ENCODE results near the gene WSCD2. TPM values are rescaled to one million over a fixed set of nuclear protein-coding genes. Genes with fewer than 3 reads are reported as not detected.

WSCD2 gene
- total and polyA plus RNA-seq, 9 donors = 0.57 to 3.7 (median 1.9) TPM

DNA sequence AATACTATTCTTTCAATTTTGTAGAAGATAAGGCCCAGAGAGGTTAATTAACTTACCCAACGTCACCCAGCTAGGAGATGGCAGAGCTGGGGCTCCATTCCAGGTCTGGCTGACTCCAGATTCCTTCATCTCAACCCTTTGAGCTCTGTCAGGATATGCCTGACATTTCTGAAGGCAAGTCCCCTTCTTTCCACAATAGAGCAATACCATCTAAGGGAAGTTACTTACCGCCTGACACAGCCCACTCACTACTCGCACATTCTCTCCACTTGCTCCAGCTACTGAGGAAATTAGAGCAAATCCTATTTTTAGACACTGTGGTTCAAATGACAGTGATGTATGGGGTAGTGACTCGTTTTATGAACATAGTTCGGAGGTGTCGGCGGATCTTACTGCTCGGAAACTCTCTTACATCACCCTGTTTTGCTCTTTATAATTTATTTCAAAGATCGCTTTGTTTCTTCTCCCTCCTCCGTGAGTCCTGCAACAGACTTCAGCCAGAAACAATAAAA is 2.0 kb upstream of the WSCD2 start:
- no peak for DNase-seq
- Histone ChIP-seq H3K27me3 (ENCODE audit: control insufficient read depth, insufficient read depth, low read length) (peaks cover 47% of the 10 kb centered on the region), H3K36me3 (ENCODE audit: control insufficient read depth, insufficient read depth, low read length) (no peaks in the 10 kb centered on the region), H3K9me3 (replicated peaks; ENCODE audit: control insufficient read depth, low read depth, low read length) (no peaks in the 10 kb centered on the region), H3K27ac (ENCODE audit: low read length) (no peak overlapping the region), H3K4me1 (ENCODE audit: control insufficient read depth, insufficient read depth, low read length) (peaks cover 10% of the 10 kb centered on the region), H3K4me3 (ENCODE audit: low read length) (no peak overlapping the region)
- no CpG with 5 or more reads among the region's 10 CpGs for WGBS (ENCODE audit: insufficient coverage)

DNA sequence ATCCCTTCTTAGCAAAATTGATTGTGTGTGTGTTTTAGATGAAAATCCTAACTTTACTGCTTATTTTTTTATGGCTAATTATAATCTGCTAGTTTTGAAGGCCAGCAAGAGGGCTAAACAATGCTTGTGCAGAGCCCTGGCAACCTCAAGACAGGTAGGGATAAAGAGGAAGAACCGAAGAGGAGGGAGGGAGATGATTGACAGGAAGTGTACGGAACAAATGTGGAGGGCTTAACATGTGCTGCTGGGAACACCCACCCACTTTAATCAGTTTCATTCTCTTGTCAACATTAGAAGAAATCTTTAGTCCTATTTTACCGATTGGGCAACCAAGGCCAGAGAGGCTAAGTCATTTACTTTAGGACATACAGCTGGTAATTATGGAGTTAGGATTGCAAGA is 1.4 kb upstream of the WSCD2 start:
- no peaks in the 10 kb centered on the region for H3K36me3 ChIP-seq (ENCODE audit: control insufficient read depth, insufficient read depth, low read length)
- H3K9me3 ChIP-seq (replicated peaks; ENCODE audit: control insufficient read depth, low read depth, low read length) = no peaks in the 10 kb centered on the region
- H3K4me1 ChIP-seq (ENCODE audit: control insufficient read depth, insufficient read depth, low read length) = peaks cover 10% of the 10 kb centered on the region
- no peak overlapping the region for H3K4me3 ChIP-seq (ENCODE audit: low read length)
- H3K27me3 ChIP-seq (ENCODE audit: control insufficient read depth, insufficient read depth, low read length) = peaks cover 50% of the 10 kb centered on the region
- H3K27ac ChIP-seq (ENCODE audit: low read length) = no peak overlapping the region
- WGBS (ENCODE audit: insufficient coverage) = no CpG with 5 or more reads among the region's 3 CpGs
- DNase-seq = no peak

DNA sequence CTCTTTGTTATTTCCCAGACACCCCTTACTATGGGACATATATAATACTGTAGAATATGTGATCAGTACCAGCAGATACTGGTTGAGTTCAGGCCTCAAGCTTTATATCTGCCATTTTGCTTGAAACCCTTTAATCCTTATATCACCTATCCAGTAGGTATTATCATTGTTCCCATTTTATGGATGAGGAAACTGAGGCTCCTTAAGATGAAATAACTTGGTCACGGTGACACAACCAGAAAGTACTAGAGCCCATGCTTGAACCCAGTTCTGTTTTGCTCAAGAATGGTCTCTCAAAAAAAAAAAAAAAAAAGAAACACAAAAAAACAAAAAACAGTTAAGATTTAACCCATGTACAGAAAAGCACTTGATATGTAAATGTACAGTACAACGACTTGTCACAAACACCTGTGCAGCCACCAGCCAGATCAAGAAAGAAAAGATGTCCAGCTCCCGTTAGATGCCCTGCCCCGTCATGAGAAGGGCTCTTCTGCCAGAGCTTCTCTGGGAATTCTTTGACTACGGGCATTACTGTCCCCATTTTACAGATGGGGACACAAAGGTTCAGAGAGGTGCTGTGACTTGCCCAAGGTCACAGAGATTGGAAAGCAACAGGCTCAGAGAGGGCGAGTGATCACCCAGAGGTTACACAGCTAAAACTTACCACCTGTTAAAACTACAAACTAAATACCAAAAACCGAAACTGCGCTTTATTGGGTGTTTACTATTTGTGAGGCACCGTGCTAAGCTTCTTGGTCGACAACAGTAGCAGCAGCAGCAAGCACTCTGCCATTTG is 669 bp upstream of the WSCD2 start:
- H3K4me1 ChIP-seq (ENCODE audit: control insufficient read depth, insufficient read depth, low read length) = peaks cover 10% of the 10 kb centered on the region
- no peak overlapping the region for H3K27ac ChIP-seq (ENCODE audit: low read length)
- DNase-seq = no peak
- no peaks in the 10 kb centered on the region for H3K9me3 ChIP-seq (replicated peaks; ENCODE audit: control insufficient read depth, low read depth, low read length)
- no peaks in the 10 kb centered on the region for H3K36me3 ChIP-seq (ENCODE audit: control insufficient read depth, insufficient read depth, low read length)
- WGBS (ENCODE audit: insufficient coverage) = 60% methylated on average over 3 of the region's 10 CpGs
- no peak overlapping the region for H3K4me3 ChIP-seq (ENCODE audit: low read length)
- peaks cover 51% of the 10 kb centered on the region for H3K27me3 ChIP-seq (ENCODE audit: control insufficient read depth, insufficient read depth, low read length)

DNA sequence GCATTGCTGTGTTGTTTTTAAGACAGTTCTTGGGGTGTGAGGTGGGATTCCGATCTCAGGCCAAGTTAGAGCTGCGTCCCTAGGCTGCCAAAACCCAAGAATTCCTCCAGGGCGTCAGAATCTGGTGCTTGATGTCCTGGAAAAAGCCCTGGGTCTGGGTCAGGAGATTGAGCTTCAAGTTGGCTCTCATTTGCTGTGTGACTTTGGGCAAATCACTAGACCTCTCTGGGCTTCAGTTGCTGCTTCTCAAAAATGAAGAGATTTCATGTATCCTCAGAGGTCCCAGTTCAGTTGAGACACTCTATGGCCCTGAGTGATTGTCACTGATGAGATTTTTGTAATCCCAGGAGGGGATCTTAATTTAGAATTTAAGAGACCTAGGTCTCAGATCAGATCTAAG is 1.9 kb downstream of the WSCD2 start:
- H3K4me1 ChIP-seq (ENCODE audit: control insufficient read depth, insufficient read depth, low read length) = peaks cover 10% of the 10 kb centered on the region
- H3K27me3 ChIP-seq (ENCODE audit: control insufficient read depth, insufficient read depth, low read length) = peaks cover 54% of the 10 kb centered on the region
- no peaks in the 10 kb centered on the region for H3K9me3 ChIP-seq (replicated peaks; ENCODE audit: control insufficient read depth, low read depth, low read length)
- WGBS (ENCODE audit: insufficient coverage) = 85% methylated on average over 3 of the region's 3 CpGs
- H3K4me3 ChIP-seq (ENCODE audit: low read length) = no peak overlapping the region
- no peaks in the 10 kb centered on the region for H3K36me3 ChIP-seq (ENCODE audit: control insufficient read depth, insufficient read depth, low read length)
- H3K27ac ChIP-seq (ENCODE audit: low read length) = no peak overlapping the region
- no peak for DNase-seq

DNA sequence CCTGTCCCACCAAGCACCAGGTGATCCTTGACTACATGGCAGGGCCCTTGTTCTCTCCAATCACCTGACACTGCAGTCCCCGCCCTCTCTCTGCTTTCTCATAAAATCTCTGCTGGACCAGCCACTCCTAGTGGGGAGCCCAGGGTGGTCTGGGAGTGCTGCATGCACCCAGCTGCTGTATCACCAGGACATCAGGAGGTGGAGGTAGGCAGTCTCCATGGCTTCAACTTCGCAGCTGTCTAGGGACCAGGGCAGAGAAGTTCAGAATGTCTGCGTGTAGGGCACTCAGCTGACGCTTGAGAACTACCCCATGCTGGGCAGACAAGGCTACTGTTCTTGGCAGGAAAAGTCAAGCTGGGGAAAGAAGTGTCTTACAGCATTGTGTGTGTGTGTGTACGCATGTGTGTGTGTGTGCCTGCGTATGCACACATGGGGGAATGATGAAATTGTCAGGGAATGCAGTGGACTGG is 2.6 kb downstream of the WSCD2 start:
- H3K9me3 ChIP-seq (replicated peaks; ENCODE audit: control insufficient read depth, low read depth, low read length) = no peaks in the 10 kb centered on the region
- H3K36me3 ChIP-seq (ENCODE audit: control insufficient read depth, insufficient read depth, low read length) = no peaks in the 10 kb centered on the region
- no peak for DNase-seq
- H3K27me3 ChIP-seq (ENCODE audit: control insufficient read depth, insufficient read depth, low read length) = peaks cover 49% of the 10 kb centered on the region
- no peak overlapping the region for H3K27ac ChIP-seq (ENCODE audit: low read length)
- 55% methylated on average over 5 of the region's 6 CpGs for WGBS (ENCODE audit: insufficient coverage)
- peaks cover 10% of the 10 kb centered on the region for H3K4me1 ChIP-seq (ENCODE audit: control insufficient read depth, insufficient read depth, low read length)
- no peak overlapping the region for H3K4me3 ChIP-seq (ENCODE audit: low read length)

DNA sequence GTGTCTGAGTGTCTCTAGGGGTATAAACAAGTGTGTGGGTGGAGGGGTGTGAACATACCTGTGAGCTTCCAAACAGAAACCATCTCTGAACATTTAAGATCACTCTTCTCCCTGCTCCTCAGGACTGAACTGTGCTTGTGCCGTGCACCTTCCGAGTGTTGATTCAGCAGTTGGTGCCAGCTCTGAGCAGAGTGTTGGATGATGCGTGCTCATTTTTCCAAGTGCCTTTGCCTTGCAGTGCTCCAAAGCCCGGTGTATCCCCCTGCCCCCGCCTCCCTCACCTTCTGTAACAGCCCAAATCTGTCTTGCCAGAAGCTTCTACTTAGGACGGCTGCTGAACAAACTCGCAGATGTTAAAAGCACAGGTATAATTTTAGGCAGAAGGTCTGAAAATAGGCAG is 4.4 kb downstream of the WSCD2 start:
- no peak for DNase-seq
- Histone ChIP-seq H3K36me3 (ENCODE audit: control insufficient read depth, insufficient read depth, low read length) (no peaks in the 10 kb centered on the region), H3K4me3 (ENCODE audit: low read length) (no peak overlapping the region), H3K9me3 (replicated peaks; ENCODE audit: control insufficient read depth, low read depth, low read length) (no peaks in the 10 kb centered on the region), H3K27ac (ENCODE audit: low read length) (no peak overlapping the region), H3K4me1 (ENCODE audit: control insufficient read depth, insufficient read depth, low read length) (peaks cover 10% of the 10 kb centered on the region), H3K27me3 (ENCODE audit: control insufficient read depth, insufficient read depth, low read length) (peaks cover 39% of the 10 kb centered on the region)
- WGBS (ENCODE audit: insufficient coverage) = 30% methylated on average over 4 of the region's 7 CpGs

DNA sequence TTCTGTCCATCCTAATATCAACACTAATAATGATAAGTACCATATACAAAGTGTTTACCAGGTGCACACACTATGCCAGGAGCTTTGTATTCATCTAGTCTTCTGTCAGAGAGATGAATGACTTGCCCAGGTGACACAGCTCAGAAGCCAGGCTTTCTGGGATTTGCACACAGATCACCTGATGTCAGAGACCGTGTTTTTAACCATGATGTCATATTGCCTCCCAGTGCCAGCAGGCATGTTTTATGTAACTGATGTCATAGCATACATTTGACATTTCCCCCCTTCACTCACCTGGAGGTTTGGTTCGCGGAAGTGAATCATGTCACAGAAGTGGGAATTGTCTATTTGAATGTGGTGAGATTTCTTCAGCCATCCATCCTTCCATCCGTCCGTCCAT is 5.7 kb downstream of the WSCD2 start:
- Histone ChIP-seq H3K4me3 (ENCODE audit: low read length) (no peak overlapping the region), H3K36me3 (ENCODE audit: control insufficient read depth, insufficient read depth, low read length) (no peaks in the 10 kb centered on the region), H3K27me3 (ENCODE audit: control insufficient read depth, insufficient read depth, low read length) (peaks cover 30% of the 10 kb centered on the region), H3K4me1 (ENCODE audit: control insufficient read depth, insufficient read depth, low read length) (peaks cover 4% of the 10 kb centered on the region), H3K27ac (ENCODE audit: low read length) (no peak overlapping the region), H3K9me3 (replicated peaks; ENCODE audit: control insufficient read depth, low read depth, low read length) (no peaks in the 10 kb centered on the region)
- WGBS (ENCODE audit: insufficient coverage) = no CpG with 5 or more reads among the region's 5 CpGs
- no peak for DNase-seq

DNA sequence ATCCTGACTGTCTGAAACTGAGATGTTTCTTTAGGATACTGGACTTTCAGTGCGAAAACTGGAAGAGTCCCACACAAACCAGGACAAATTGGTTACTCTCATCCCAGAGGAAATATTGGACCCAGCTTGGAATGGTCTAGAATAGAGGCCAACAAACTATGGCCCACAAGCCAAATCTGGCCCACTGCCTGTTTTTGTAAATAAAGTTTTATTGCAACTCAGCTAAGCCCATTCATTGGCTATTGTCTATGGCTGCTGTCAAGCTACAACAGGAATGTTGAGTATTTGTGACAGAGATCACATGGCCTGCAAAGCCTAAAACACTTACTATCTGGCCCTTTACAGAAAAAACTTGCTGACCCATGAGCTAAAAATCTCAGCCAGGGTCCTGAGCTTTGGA is 6.5 kb downstream of the WSCD2 start:
- Histone ChIP-seq H3K4me1 (ENCODE audit: control insufficient read depth, insufficient read depth, low read length) (no peaks in the 10 kb centered on the region), H3K27me3 (ENCODE audit: control insufficient read depth, insufficient read depth, low read length) (peaks cover 21% of the 10 kb centered on the region), H3K36me3 (ENCODE audit: control insufficient read depth, insufficient read depth, low read length) (no peaks in the 10 kb centered on the region), H3K9me3 (replicated peaks; ENCODE audit: control insufficient read depth, low read depth, low read length) (no peaks in the 10 kb centered on the region), H3K4me3 (ENCODE audit: low read length) (no peak overlapping the region), H3K27ac (ENCODE audit: low read length) (no peak overlapping the region)
- no peak for DNase-seq
- 100% methylated on average over 1 of the region's 1 CpG for WGBS (ENCODE audit: insufficient coverage)

DNA sequence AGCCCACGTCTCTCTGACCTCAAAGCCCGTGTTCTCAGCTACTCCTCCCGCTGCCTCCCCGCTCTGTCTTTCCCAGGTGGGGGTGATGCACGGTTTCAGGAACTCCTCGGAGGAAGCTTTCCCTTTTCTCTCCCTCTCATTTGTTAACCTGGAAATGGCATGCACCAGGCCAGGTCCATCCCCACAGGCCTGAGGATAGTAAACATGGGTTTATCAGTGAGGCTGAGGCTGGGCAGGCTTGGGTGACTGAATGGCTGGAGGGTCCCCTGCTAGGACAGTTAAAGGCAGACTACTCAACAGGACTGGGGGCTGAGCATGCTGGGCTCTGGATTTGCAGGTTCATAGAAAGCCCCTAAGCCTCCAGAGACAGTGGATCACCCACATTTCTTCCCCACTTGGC is 7.6 kb downstream of the WSCD2 start:
- no peaks in the 10 kb centered on the region for H3K36me3 ChIP-seq (ENCODE audit: control insufficient read depth, insufficient read depth, low read length)
- no peaks in the 10 kb centered on the region for H3K9me3 ChIP-seq (replicated peaks; ENCODE audit: control insufficient read depth, low read depth, low read length)
- no peak overlapping the region for H3K4me3 ChIP-seq (ENCODE audit: low read length)
- no peak overlapping the region for H3K27ac ChIP-seq (ENCODE audit: low read length)
- H3K4me1 ChIP-seq (ENCODE audit: control insufficient read depth, insufficient read depth, low read length) = no peaks in the 10 kb centered on the region
- H3K27me3 ChIP-seq (ENCODE audit: control insufficient read depth, insufficient read depth, low read length) = peaks cover 10% of the 10 kb centered on the region
- DNase-seq = no peak
- 48% methylated on average over 3 of the region's 6 CpGs for WGBS (ENCODE audit: insufficient coverage)

DNA sequence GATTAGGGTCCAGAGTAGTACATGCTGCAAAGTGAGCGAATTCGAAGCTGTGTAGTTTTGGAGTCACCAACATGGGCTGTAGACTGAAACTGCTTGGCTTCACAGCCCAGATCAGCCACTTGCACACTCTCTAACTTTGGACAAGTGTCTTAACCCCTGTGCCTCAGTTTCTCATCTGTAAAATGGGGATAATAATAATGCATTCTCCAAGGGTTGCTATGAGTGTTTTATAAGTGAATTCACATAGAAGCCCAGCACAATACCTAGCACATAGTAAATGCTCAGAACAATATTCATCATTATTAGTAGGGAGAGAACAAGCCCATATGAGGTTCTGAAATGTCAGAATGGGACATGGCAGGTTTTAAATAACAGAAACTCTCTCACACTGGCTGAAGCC is 10.4 kb downstream of the WSCD2 start:
- no peaks in the 10 kb centered on the region for H3K36me3 ChIP-seq (ENCODE audit: control insufficient read depth, insufficient read depth, low read length)
- no peak for DNase-seq
- no peak overlapping the region for H3K4me3 ChIP-seq (ENCODE audit: low read length)
- H3K4me1 ChIP-seq (ENCODE audit: control insufficient read depth, insufficient read depth, low read length) = no peaks in the 10 kb centered on the region
- H3K27ac ChIP-seq (ENCODE audit: low read length) = no peak overlapping the region
- WGBS (ENCODE audit: insufficient coverage) = no CpG with 5 or more reads among the region's 2 CpGs
- no peaks in the 10 kb centered on the region for H3K9me3 ChIP-seq (replicated peaks; ENCODE audit: control insufficient read depth, low read depth, low read length)
- H3K27me3 ChIP-seq (ENCODE audit: control insufficient read depth, insufficient read depth, low read length) = no peaks in the 10 kb centered on the region
